DOHH2 (cell line): ENCODE data around the gene PAX2.

Experiments
- H3F3A ChIP-seq: fragments of 200-600 bp; sonication (generic), shearing (Covaris generic); 2 replicates; pipeline ENCODE4 v1.6.0; 2016; ENCODE audit warnings: antibody characterized with exemption, mild to moderate bottlenecking; ENCODE audit not compliant: control insufficient read depth, insufficient read depth
- H3K27ac ChIP-seq: fragments of 200-600 bp; sonication (generic); 2 replicates; pipeline ENCODE4 v1.5.1; 2014; ENCODE audit warnings: low read depth, mild to moderate bottlenecking, low read length, moderate library complexity
- H3K27me3 ChIP-seq: fragments of 200-600 bp; sonication (generic); 2 replicates; pipeline ENCODE4 v1.6.1; 2014; ENCODE audit warnings: mild to moderate bottlenecking, low read length, mixed read lengths; ENCODE audit not compliant: control insufficient read depth
- H3K36me3 ChIP-seq: fragments of 200-600 bp; sonication (generic); 2 replicates; pipeline ENCODE4 v1.6.1; 2014; ENCODE audit warnings: mild to moderate bottlenecking, low read length, moderate library complexity, mixed read lengths; ENCODE audit not compliant: control insufficient read depth
- H3K4me1 ChIP-seq: fragments of 200-600 bp; sonication (generic); 2 replicates; pipeline ENCODE4 v1.6.1; 2014; ENCODE audit warnings: mild to moderate bottlenecking, low read length, mixed read lengths; ENCODE audit not compliant: control insufficient read depth
- H3K4me2 ChIP-seq: fragments of 200-600 bp; sonication (generic); 2 replicates; pipeline ENCODE4 v1.6.0; 2014; ENCODE audit warnings: mild to moderate bottlenecking, low read length, moderate library complexity
- H3K4me3 ChIP-seq: fragments of 200-600 bp; sonication (generic); 2 replicates; pipeline ENCODE4 v1.5.1; 2014; ENCODE audit warnings: mild to moderate bottlenecking, low read length, mixed read lengths
- H3K79me2 ChIP-seq: fragments of 200-600 bp; sonication (generic); 2 replicates; pipeline ENCODE4 v1.6.1; 2014; ENCODE audit warnings: mild to moderate bottlenecking, low read length, mixed read lengths; ENCODE audit not compliant: control insufficient read depth
- H3K9me2 ChIP-seq: fragments of 200-600 bp; sonication (generic); replicated peaks from 2 replicates; pipeline ENCODE4 v1.6.1; 2014; ENCODE audit warnings: mild to moderate bottlenecking, low read length, mixed read lengths; ENCODE audit not compliant: control insufficient read depth
- H3K9me3 ChIP-seq: fragments of 200-600 bp; sonication (generic); 2 replicates; pipeline ENCODE4 v1.6.1; 2014; ENCODE audit warnings: antibody characterized with exemption, low read length, mixed read lengths; ENCODE audit not compliant: control insufficient read depth, insufficient read depth
- H4K20me1 ChIP-seq: fragments of 200-600 bp; sonication (generic); 2 replicates; pipeline ENCODE4 v1.6.0; 2014; ENCODE audit warnings: low read depth, mild to moderate bottlenecking, antibody characterized with exemption, low read length, moderate library complexity; ENCODE audit not compliant: control insufficient read depth, insufficient read depth
- CTCF ChIP-seq: fragments of 200-600 bp; sonication (generic); IDR thresholded peaks from one replicate; pipeline ENCODE4 v1.5.1; 2014; ENCODE audit warnings: antibody characterized with exemption, mild to moderate bottlenecking, low read depth, low read length; ENCODE audit not compliant: poor library complexity, severe bottlenecking
- EZH2phosphoT487 ChIP-seq: fragments of 200-600 bp; sonication (generic); IDR thresholded peaks from 2 replicates; pipeline ENCODE4 v1.6.1; 2017; ENCODE audit warnings: borderline replicate concordance, mild to moderate bottlenecking, antibody characterized with exemption, low read length, moderate library complexity, mixed read lengths

The PAX2 gene

DNA sequence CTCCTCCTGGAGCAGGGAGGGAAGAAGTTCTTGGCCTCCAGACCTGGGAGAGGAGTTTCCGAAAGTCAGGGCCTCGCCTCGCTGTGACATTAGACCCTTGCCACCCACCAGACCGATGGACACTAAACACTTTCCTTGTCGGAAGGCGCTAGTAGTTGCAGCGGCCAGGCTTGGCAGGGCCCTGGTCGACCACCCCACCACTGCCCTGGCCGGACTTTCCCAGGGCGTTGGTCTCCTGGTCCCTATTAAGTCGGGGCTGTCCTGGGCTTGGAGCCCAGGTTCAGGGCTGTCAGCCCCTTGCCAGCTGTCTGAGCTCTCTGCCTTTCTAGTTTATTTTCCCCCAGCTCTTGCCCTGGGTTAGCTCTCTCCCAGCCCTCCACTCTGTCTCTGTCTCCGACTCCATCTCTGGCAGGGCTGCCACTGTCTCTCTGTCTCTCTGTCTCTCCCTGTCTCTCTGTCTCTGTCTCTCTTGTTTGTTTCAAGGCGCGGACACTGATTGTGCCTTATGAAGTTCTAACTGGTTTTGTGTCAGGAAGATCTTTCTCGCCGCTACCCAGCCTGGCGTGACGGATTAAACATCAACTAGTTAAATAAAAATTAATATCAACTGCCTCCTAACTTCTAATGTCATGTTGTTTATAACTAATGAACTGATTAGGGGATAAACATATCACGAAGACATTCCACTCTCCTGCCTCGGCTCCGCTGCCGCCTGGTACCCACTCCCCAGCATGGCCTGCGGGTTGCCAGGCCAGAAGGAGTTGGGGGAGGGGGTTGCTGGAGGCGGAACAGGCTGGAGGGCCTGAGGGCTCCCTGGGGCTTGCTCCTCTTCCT lies 13.8 kb upstream of the PAX2 start:
- no peak overlapping the region for H3K4me2 ChIP-seq

DNA sequence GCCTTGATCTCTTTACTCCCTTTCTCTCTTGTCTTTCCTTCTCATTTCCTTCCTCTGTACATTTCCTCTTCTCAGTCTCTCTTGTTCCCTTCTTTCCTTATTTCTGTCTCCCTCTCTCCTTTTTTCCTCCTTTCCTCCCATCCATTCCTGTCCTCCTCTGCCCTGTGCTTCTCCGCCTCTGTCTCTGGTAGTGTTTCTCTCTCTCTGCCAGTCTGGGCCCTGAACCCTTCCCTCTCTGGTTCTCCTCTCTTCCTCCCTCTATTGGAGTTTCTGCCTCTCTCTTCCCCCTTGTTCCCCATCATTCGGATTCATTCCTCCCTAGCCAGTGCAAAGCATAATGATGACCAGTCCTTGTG lies 13.2 kb upstream of the PAX2 start:
- H3K4me1 ChIP-seq: no peaks in the 10 kb centered on the region
- no peak for TF ChIP-seq EZH2phosphoT487
- no peak for TF ChIP-seq CTCF
- H3K27me3 ChIP-seq: peaks cover 40% of the 10 kb centered on the region
- no peaks in the 10 kb centered on the region for H4K20me1 ChIP-seq
- H3K9me2 ChIP-seq: no peaks in the 10 kb centered on the region
- no peak overlapping the region for H3K4me3 ChIP-seq
- no peak overlapping the region for H3K4me2 ChIP-seq
- no peaks in the 10 kb centered on the region for H3K36me3 ChIP-seq
- H3K27ac ChIP-seq: no peak overlapping the region
- no peaks in the 10 kb centered on the region for H3F3A ChIP-seq
- no peaks in the 10 kb centered on the region for H3K79me2 ChIP-seq
- H3K9me3 ChIP-seq: no peaks in the 10 kb centered on the region

More for the DNA sequence above, 13.8 kb upstream of the PAX2 start:
- H3K9me2 ChIP-seq: no peaks in the 10 kb centered on the region
- H3K9me3 ChIP-seq: no peaks in the 10 kb centered on the region
- no peaks in the 10 kb centered on the region for H3F3A ChIP-seq
- no peaks in the 10 kb centered on the region for H3K4me1 ChIP-seq
- no peaks in the 10 kb centered on the region for H3K36me3 ChIP-seq
- H4K20me1 ChIP-seq: no peaks in the 10 kb centered on the region
- H3K79me2 ChIP-seq: no peaks in the 10 kb centered on the region
- no peak overlapping the region for H3K27ac ChIP-seq
- H3K27me3 ChIP-seq: peaks cover 34% of the 10 kb centered on the region
- H3K4me3 ChIP-seq: no peak overlapping the region
- TF ChIP-seq EZH2phosphoT487 (no peak), CTCF (no peak)

DNA sequence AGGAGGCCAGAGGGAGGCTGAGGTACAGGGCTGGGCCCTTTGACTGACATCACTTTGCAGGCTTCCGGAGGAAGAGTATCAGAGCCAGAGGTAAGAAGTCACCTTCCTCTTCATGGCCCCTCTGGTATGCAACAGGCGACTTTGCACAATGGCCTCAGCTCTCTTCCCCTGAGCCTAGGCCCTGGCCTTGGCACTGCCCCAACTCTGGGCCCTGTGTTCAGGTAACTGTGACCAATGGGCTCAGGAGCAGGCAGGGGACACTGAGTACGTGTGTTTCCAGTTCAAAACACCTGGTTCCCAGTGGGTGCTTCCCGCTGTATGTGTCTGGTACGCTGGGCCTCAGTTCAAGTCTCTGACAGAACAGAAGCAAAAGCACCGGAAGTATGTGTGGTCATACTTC lies 12.1 kb upstream of the PAX2 start:
- TF ChIP-seq EZH2phosphoT487 (no peak), CTCF (no peak)
- Histone ChIP-seq H3K4me2 (no peak overlapping the region), H3K9me3 (no peaks in the 10 kb centered on the region), H3K27ac (no peak overlapping the region), H3K9me2 (no peaks in the 10 kb centered on the region), H3K36me3 (no peaks in the 10 kb centered on the region), H3K27me3 (peaks cover 47% of the 10 kb centered on the region), H4K20me1 (no peaks in the 10 kb centered on the region), H3F3A (no peaks in the 10 kb centered on the region), H3K4me3 (no peak overlapping the region), H3K4me1 (no peaks in the 10 kb centered on the region), H3K79me2 (no peaks in the 10 kb centered on the region)
